ENCODE data around the gene ATF6.
A peak's percentile ranks its signal among the peaks of the same experiment; 100 is the strongest.

Gene ATF6

GRCh38 chr1:161999301-162000052 is 233.4 kb downstream of the ATF6 start:
- Histone ChIP-seq H3K9me3 (ENCODE audit: low read depth, low read length) (no peaks in the 10 kb centered on the region), H3K4me3 (no peak overlapping the region), H3K27ac (no peak overlapping the region), H3K36me3 (ENCODE audit: insufficient read depth, low read length) (no peaks in the 10 kb centered on the region), H3K9ac (ENCODE audit: insufficient read length) (no peak overlapping the region)
- TF ChIP-seq FOXP2 (optimal IDR thresholded peaks at IDR 0.05; ENCODE audit: control extremely low read depth, extremely low read length, insufficient read depth) (no peak), POLR2AphosphoS5 (IDR thresholded peaks at IDR 0.05; ENCODE audit: borderline replicate concordance, low read depth, low read length) (no peak), EZH2 (IDR thresholded peaks at IDR 0.05) (no peak)
- no peak for DNase-seq (ENCODE audit: low read depth, low spot score)

DNA sequence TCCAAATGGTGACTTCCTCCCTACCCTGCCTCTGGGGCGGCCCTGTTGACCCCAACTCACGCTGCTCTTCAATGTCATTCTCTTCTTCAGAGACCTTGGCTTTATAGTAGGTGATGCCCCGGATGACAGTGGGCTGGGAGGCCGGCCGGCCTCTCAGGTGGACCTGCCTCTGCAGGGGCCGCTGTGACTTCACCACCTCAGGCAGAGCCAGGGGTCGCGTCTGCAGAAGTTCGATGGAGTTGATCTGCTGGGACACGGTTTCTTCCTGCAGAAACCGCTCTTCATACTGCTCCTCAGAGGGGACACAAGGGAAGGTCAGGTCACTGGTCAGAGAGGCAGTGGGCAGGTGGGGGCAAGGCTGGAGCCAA is 233.9 kb downstream of the ATF6 start:
- Histone ChIP-seq H3K9me3 (ENCODE audit: low read depth, low read length) (no peaks in the 10 kb centered on the region), H3K9ac (ENCODE audit: insufficient read length) (no peak overlapping the region), H3K27ac (no peak overlapping the region), H3K4me3 (no peak overlapping the region), H3K36me3 (ENCODE audit: insufficient read depth, low read length) (no peaks in the 10 kb centered on the region)
- no peak for TF ChIP-seq EZH2 (IDR thresholded peaks at IDR 0.05)
- TF ChIP-seq FOXP2 (optimal IDR thresholded peaks at IDR 0.05; ENCODE audit: control extremely low read depth, extremely low read length, insufficient read depth), result no peak
- TF ChIP-seq POLR2AphosphoS5 (IDR thresholded peaks at IDR 0.05; ENCODE audit: borderline replicate concordance, low read depth, low read length), result no peak
- DNase-seq (ENCODE audit: low read depth, low spot score), result no peak

- H3K9ac ChIP-seq (ENCODE audit: insufficient read length), result peak overlapping the region; percentile 71
- H3K36me3 ChIP-seq (ENCODE audit: insufficient read depth, low read length), result no peaks in the 10 kb centered on the region
Observed at GRCh38 chr1:162003061-162003829, 237.1 kb downstream of the ATF6 start.

DNA sequence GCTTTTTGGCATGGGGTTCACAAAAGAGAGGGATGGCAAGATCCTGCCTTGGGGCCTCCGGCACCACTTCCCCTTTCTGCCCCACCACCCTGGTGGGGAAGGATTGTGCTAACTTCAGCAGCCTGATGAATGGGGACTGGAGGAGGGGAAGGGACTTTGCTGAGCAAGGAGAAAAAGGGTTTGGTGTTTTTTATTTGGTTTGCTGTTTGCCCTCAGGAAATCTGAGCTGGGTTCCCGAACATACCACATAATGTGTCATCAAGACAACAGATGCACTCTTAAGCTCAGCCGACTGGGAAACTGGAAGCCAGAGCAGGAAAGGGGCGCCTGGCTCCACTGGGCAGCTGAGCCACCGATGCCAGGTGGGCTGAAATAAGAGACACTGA is 237.7 kb downstream of the ATF6 start:
- peak overlapping the region; percentile 72 for H3K4me3 ChIP-seq
- H3K36me3 ChIP-seq (ENCODE audit: insufficient read depth, low read length), result no peaks in the 10 kb centered on the region
- H3K9me3 ChIP-seq (ENCODE audit: low read depth, low read length), result no peaks in the 10 kb centered on the region
- DNase-seq (ENCODE audit: low read depth, low spot score), result peak; percentile 98
- TF ChIP-seq POLR2AphosphoS5 (IDR thresholded peaks at IDR 0.05; ENCODE audit: borderline replicate concordance, low read depth, low read length), result peak; percentile 79
- TF ChIP-seq FOXP2 (optimal IDR thresholded peaks at IDR 0.05; ENCODE audit: control extremely low read depth, extremely low read length, insufficient read depth), result no peak
- H3K27ac ChIP-seq, result peak overlapping the region; percentile 98
- peak overlapping the region; percentile 71 for H3K9ac ChIP-seq (ENCODE audit: insufficient read length)

More at GRCh38 chr1:162003061-162003829, 237.1 kb downstream of the ATF6 start:
- peak overlapping the region; percentile 72 for H3K4me3 ChIP-seq
- TF ChIP-seq FOXP2 (optimal IDR thresholded peaks at IDR 0.05; ENCODE audit: control extremely low read depth, extremely low read length, insufficient read depth) (no peak), POLR2AphosphoS5 (IDR thresholded peaks at IDR 0.05; ENCODE audit: borderline replicate concordance, low read depth, low read length) (no peak), EZH2 (IDR thresholded peaks at IDR 0.05) (no peak)
- DNase-seq (ENCODE audit: low read depth, low spot score), result no peak
- no peaks in the 10 kb centered on the region for H3K9me3 ChIP-seq (ENCODE audit: low read depth, low read length)
- H3K27ac ChIP-seq, result peak overlapping the region; percentile 98

GRCh38 chr1:162004441-162004950 is 238.4 kb downstream of the ATF6 start:
- DNase-seq (ENCODE audit: low read depth, low spot score), result no peak
- H3K4me3 ChIP-seq, result peak overlapping the region; percentile 72
- peak overlapping the region; percentile 66 for H3K9ac ChIP-seq (ENCODE audit: insufficient read length)
- H3K9me3 ChIP-seq (ENCODE audit: low read depth, low read length), result no peaks in the 10 kb centered on the region
- no peak for TF ChIP-seq EZH2 (IDR thresholded peaks at IDR 0.05)
- no peak for TF ChIP-seq FOXP2 (optimal IDR thresholded peaks at IDR 0.05; ENCODE audit: control extremely low read depth, extremely low read length, insufficient read depth)
- no peak for TF ChIP-seq POLR2AphosphoS5 (IDR thresholded peaks at IDR 0.05; ENCODE audit: borderline replicate concordance, low read depth, low read length)
- H3K27ac ChIP-seq, result peak overlapping the region; percentile 98
- H3K36me3 ChIP-seq (ENCODE audit: insufficient read depth, low read length), result no peaks in the 10 kb centered on the region

DNA sequence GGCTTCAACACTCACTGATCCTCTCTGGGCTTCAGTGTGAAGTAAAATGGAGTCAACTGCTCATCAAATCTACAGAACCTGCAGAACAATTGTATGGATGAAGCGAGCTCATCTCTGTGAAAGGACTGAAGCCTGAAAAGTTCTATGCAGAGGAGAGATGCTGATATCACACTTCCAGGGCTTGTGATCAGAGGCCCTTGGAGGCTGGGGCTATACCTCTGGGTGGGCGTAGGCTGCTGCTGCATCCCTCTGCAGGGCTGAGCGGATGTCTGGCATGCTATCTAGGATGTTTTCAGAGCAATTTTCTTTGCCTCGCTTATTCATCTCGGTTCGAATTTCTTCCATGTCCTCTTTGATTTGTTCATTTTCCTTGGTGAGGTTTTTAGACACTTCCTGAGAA is 240.0 kb downstream of the ATF6 start:
- Histone ChIP-seq H3K27ac (no peak overlapping the region), H3K9me3 (ENCODE audit: low read depth, low read length) (no peaks in the 10 kb centered on the region), H3K36me3 (ENCODE audit: insufficient read depth, low read length) (no peaks in the 10 kb centered on the region), H3K4me3 (no peak overlapping the region), H3K9ac (ENCODE audit: insufficient read length) (no peak overlapping the region)
- DNase-seq (ENCODE audit: low read depth, low spot score), result no peak
- TF ChIP-seq POLR2AphosphoS5 (IDR thresholded peaks at IDR 0.05; ENCODE audit: borderline replicate concordance, low read depth, low read length) (no peak), EZH2 (IDR thresholded peaks at IDR 0.05) (no peak), FOXP2 (optimal IDR thresholded peaks at IDR 0.05; ENCODE audit: control extremely low read depth, extremely low read length, insufficient read depth) (no peak)

- DNase-seq (ENCODE audit: low read depth, low spot score), result no peak
- no peak overlapping the region for H3K4me3 ChIP-seq
- no peak for TF ChIP-seq POLR2AphosphoS5 (IDR thresholded peaks at IDR 0.05; ENCODE audit: borderline replicate concordance, low read depth, low read length)
- no peak for TF ChIP-seq EZH2 (IDR thresholded peaks at IDR 0.05)
- no peak for TF ChIP-seq FOXP2 (optimal IDR thresholded peaks at IDR 0.05; ENCODE audit: control extremely low read depth, extremely low read length, insufficient read depth)
- H3K27ac ChIP-seq, result no peak overlapping the region
- H3K36me3 ChIP-seq (ENCODE audit: insufficient read depth, low read length), result no peaks in the 10 kb centered on the region
- H3K9me3 ChIP-seq (ENCODE audit: low read depth, low read length), result no peaks in the 10 kb centered on the region
- H3K9ac ChIP-seq (ENCODE audit: insufficient read length), result no peak overlapping the region
Observed at GRCh38 chr1:162007466-162007865, 241.3 kb downstream of the ATF6 start.

- Histone ChIP-seq H3K9me3 (ENCODE audit: low read depth, low read length) (peaks cover 5% of the 10 kb centered on the region; the same call in 1 of the 2 replicates), H3K36me3 (ENCODE audit: insufficient read depth, low read length) (no peaks in the 10 kb centered on the region), H3K9ac (ENCODE audit: insufficient read length) (no peak overlapping the region), H3K27ac (no peak overlapping the region), H3K4me3 (no peak overlapping the region)
- TF ChIP-seq EZH2 (IDR thresholded peaks at IDR 0.05), result no peak
- TF ChIP-seq FOXP2 (optimal IDR thresholded peaks at IDR 0.05; ENCODE audit: control extremely low read depth, extremely low read length, insufficient read depth), result no peak
- TF ChIP-seq POLR2AphosphoS5 (IDR thresholded peaks at IDR 0.05; ENCODE audit: borderline replicate concordance, low read depth, low read length), result no peak
- DNase-seq (ENCODE audit: low read depth, low spot score), result no peak
Observed at GRCh38 chr1:162008799-162009198, 242.7 kb downstream of the ATF6 start.
